Loucy (cell line): Measurements from ENCODE around the gene FERMT3.

Experiments
- EZH2phosphoT487 ChIP-seq: fragments of 200-600 bp; IDR thresholded peaks from 2 replicates; pipeline ENCODE4 v1.6.1; 2018; ENCODE audit warnings: antibody characterized with exemption, mild to moderate bottlenecking, moderate library complexity, borderline replicate concordance
- TF ChIP-seq, protein P1 (sequence below): fragments of 200-600 bp; sonication (generic); conservative IDR thresholded peaks from 2 replicates; pipeline ENCODE4 v1.5.1; 2014; ENCODE audit warnings: mild to moderate bottlenecking, antibody characterized with exemption, low read length

DNA sequence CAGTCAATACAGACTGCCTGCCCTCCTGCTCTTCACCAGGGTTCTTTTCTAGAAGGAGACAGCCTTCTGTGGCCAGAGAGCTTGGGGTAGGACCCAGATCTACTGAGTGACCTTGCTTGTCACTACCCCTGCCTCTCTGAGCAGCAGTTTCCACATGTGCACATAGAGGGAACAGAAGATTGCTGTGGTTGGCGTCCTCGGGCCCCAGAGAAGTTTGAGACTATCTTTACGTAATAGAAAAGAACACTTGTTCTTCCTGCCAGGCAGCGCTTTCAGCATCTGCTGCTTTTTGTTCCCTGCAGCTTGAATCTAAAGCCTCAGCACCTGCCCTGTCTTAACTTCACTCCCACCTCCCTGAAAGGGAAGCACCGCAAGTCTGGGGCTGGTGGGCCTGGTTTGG is 32.5 kb downstream of the FERMT3 start:
- TF ChIP-seq, protein P1, sequence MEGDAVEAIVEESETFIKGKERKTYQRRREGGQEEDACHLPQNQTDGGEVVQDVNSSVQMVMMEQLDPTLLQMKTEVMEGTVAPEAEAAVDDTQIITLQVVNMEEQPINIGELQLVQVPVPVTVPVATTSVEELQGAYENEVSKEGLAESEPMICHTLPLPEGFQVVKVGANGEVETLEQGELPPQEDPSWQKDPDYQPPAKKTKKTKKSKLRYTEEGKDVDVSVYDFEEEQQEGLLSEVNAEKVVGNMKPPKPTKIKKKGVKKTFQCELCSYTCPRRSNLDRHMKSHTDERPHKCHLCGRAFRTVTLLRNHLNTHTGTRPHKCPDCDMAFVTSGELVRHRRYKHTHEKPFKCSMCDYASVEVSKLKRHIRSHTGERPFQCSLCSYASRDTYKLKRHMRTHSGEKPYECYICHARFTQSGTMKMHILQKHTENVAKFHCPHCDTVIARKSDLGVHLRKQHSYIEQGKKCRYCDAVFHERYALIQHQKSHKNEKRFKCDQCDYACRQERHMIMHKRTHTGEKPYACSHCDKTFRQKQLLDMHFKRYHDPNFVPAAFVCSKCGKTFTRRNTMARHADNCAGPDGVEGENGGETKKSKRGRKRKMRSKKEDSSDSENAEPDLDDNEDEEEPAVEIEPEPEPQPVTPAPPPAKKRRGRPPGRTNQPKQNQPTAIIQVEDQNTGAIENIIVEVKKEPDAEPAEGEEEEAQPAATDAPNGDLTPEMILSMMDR, result no peak
- TF ChIP-seq EZH2phosphoT487, result no peak
